Measurements from ENCODE around the gene ZC3HAV1L. TPM values are rescaled to one million over a fixed set of nuclear protein-coding genes. Genes with fewer than 3 reads are reported as not detected.

ZC3HAV1L gene
- total and polyA plus RNA-seq, 2 of the 8 experiments (the other 6 are each of a cell fraction or from before 2014, with no cell fraction given): 5.2 to 7.0 TPM

GRCh38 chr7:138979226-138979979, 56.4 kb downstream of the ZC3HAV1L start (continued):
- TF ChIP-seq EZH2 (IDR thresholded peaks at IDR 0.05; ENCODE audit: low read depth, low read length, severe bottlenecking): no peak
- no peak for TF ChIP-seq CHD7 (IDR thresholded peaks at IDR 0.05; ENCODE audit: insufficient replicate concordance, low read length)
- TF ChIP-seq CTCF (IDR thresholded peaks at IDR 0.05; ENCODE audit: control extremely low read depth in 1 of 3, insufficient read depth in 1 of 3, low read depth in 1 of 3, low read length in 3 of 3): peak in 1 of 3 experiments; percentile 17; a peak in 1 of 4 replicates
- no peak for TF ChIP-seq SP4 (IDR thresholded peaks at IDR 0.05; ENCODE audit: low read length)
- TF ChIP-seq EGR1 (IDR thresholded peaks at IDR 0.05; ENCODE audit: borderline replicate concordance, low read depth, low read length): no peak
- no peak for TF ChIP-seq CTBP2 (IDR thresholded peaks at IDR 0.05; ENCODE audit: borderline replicate concordance, insufficient read depth, insufficient read length, low read length)
